Skin of body (tissue), 3 donors: ENCODE results near the gene SLC6A6. TPM values are rescaled to one million over a fixed set of nuclear protein-coding genes. Genes with fewer than 3 reads are reported as not detected.

Source experiments
- DNase-seq: peaks from one replicate; lab custom pipeline; 2025; lab: John Stamatoyannopoulos, UW
- small RNA-seq: library from RNA; depleted of rRNA; stranded (forward); fragments of <200 nt; gene quantifications from one replicate; pipeline ENCODE3, GENCODE V24; 2014; ENCODE audit warnings: low replicate concordance
- total RNA-seq: library from RNA; depleted of rRNA; stranded (reverse); fragments of >200 nt; gene quantifications from one replicate; pipeline ENCODE4 v1.2.3, GENCODE V29; 2014

The SLC6A6 gene
- total RNA-seq, 1 donor from 2014 or later, result 12.0 TPM

GRCh38 chr3:14536837-14537589 is 134.6 kb downstream of the SLC6A6 start:
- DNase-seq, result no peak

- no peak for DNase-seq
These were observed 135.4 kb downstream of the SLC6A6 start for GRCh38 chr3:14537590-14538450.

DNA sequence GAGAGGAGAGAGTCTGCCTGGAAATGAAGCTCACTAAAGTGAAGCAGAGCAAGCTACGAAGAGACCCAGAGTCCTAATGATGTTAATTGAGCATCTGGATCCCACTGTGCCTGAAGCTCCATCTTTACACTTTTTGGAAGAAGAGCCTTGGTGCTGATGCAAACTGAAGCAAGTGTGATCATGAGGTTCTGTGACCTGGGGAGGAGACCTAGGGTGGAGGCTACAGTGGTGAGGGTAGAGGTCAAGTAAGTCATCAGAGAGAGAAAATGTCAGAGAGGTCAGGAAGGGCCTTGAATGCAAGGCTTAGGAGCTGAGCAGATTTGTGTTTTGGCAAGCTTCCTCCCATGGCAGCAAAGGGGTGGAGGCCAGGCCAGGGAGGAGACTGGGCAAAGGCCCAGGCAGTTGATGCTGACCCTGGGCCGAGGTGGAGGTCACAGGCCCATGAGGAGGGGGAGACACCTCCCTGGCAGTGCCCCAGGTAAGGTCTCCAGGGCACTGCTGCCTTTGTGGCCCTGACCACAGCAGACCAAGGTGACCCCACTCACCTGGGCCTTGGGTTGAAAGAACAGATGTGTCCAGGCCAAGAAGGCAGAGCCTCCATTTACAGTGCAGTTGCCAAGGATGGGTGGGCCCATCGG is 136.2 kb downstream of the SLC6A6 start:
- DNase-seq, result no peak

Small RNAs within 50 kb of the gene (small RNA-seq; reads per million reads assigned to genes)
- not detected for gene RNA5SP124
- not detected for gene RNU6-905P

Other genes starting within 250 kb of the SLC6A6 start
- 18.5 TPM for gene XPC, start 224.0 kb upstream of the SLC6A6 start, total RNA-seq
- 7.6 TPM for gene LSM3, start 223.8 kb upstream of the SLC6A6 start, total RNA-seq
- gene GRIP2, start 137.7 kb downstream of the SLC6A6 start, total RNA-seq, result 2.4 TPM
- 15.1 TPM for gene CCDC174, start 249.2 kb downstream of the SLC6A6 start, total RNA-seq